Measurements from ENCODE around the gene VTN. TPM values are rescaled to one million over a fixed set of nuclear protein-coding genes. Genes with fewer than 3 reads are reported as not detected.
"Not testable (repeated sequence)": the region's sequence is repeated elsewhere in the genome, so short reads cannot be mapped to it uniquely, and the experiment has no call there.

Gene VTN
- total and polyA plus RNA-seq, 4 experiments from 2014 or later = 0.28 TPM; not detected in 3

GRCh38 chr17:28338769-28339212, 31.3 kb downstream of the VTN start:
- DNase-seq; H3K27me3 ChIP-seq (ENCODE audit: insufficient read depth, low read length); H3K27ac ChIP-seq (ENCODE audit: low read depth, low read length); H3K27me3 Mint-ChIP-seq; H3K9me3 Mint-ChIP-seq; CTCF ChIA-PET (ENCODE audit: partially characterized antibody); H3K4me3 ChIP-seq (ENCODE audit: low read length in 2 of 2); H3K27ac Mint-ChIP-seq; H3K9me3 ChIP-seq (ENCODE audit: control insufficient read depth in 1 of 2, low read length in 2 of 2); POLR2A ChIA-PET (ENCODE audit: partially characterized antibody); intact Hi-C loops (cut with micrococcal nuclease): not testable (repeated sequence)
- peaks cover 27% of the 10 kb centered on the region for H3K4me1 ChIP-seq (ENCODE audit: insufficient read depth, low read length)
- Mint-ChIP-seq H3K4me3 (peak overlapping the region in 1 of 8 donors; percentile 64), H3K4me1 (peaks cover 27 to 48% (median 34%) of the 10 kb centered on the region in 4 donors), H3K36me3 (peaks cover 13 to 38% of the 10 kb centered on the region in 2 donors)
- H3K36me3 ChIP-seq (ENCODE audit: insufficient read depth, low read length) = peaks cover 42% of the 10 kb centered on the region

- peaks cover 39% of the 10 kb centered on the region for H3K36me3 ChIP-seq (ENCODE audit: insufficient read depth, low read length)
- H3K9me3 Mint-ChIP-seq = no peaks in the 10 kb centered on the region
- intact Hi-C loops (cut with micrococcal nuclease) = no loop called here
- ChIA-PET POLR2A (ENCODE audit: partially characterized antibody) (interaction anchor here (1.0 kb wide), 1 partner anchor 9 kb away, joined by 3 read pairs; no protein-coding TSS in a partner anchor), CTCF (ENCODE audit: partially characterized antibody) (interaction anchor here (0.8 to 1.3 kb wide), 2 partner anchors 18 to 78 kb away, joined by 3 to 4 read pairs; partner anchors contain the start of gene POLDIP2)
- no peak overlapping the region for H3K27ac ChIP-seq (ENCODE audit: low read depth, low read length)
- H3K27me3 Mint-ChIP-seq = no peaks in the 10 kb centered on the region
- H3K4me3 ChIP-seq (ENCODE audit: low read length in 2 of 2) = no peak overlapping the region
- H3K36me3 Mint-ChIP-seq = peaks cover 9 to 35% of the 10 kb centered on the region in 2 donors
- peaks cover 30% of the 10 kb centered on the region for H3K4me1 ChIP-seq (ENCODE audit: insufficient read depth, low read length)
- peaks cover 27 to 53% (median 37%) of the 10 kb centered on the region in 4 donors for H3K4me1 Mint-ChIP-seq
- peak overlapping the region in 4 of 8 donors; percentile 29 to 95 (median 61) for H3K4me3 Mint-ChIP-seq
- H3K9me3 ChIP-seq (ENCODE audit: control insufficient read depth in 1 of 2, low read length in 2 of 2) = no peaks in the 10 kb centered on the region
- H3K27ac Mint-ChIP-seq = peak overlapping the region in 3 of 7 donors; percentile 19 to 59 (median 48)
- H3K27me3 ChIP-seq (ENCODE audit: insufficient read depth, low read length) = no peaks in the 10 kb centered on the region
- DNase-seq = no peak
Measured at GRCh38 chr17:28338056-28338768, 31.9 kb downstream of the VTN start.

- Histone ChIP-seq H3K4me1 (ENCODE audit: insufficient read depth, low read length) (peaks cover 30% of the 10 kb centered on the region), H3K36me3 (ENCODE audit: insufficient read depth, low read length) (peaks cover 20% of the 10 kb centered on the region), H3K4me3 (ENCODE audit: low read length in 2 of 2) (peak overlapping the region; percentile 38 to 86), H3K27ac (ENCODE audit: low read depth, low read length) (peak overlapping the region; percentile 93), H3K27me3 (ENCODE audit: insufficient read depth, low read length) (no peaks in the 10 kb centered on the region), H3K9me3 (ENCODE audit: control insufficient read depth in 1 of 2, low read length in 2 of 2) (no peaks in the 10 kb centered on the region)
- peak overlapping the region; percentile 97 to 98 (median 97) for H3K27ac Mint-ChIP-seq
- intact Hi-C loops (cut with micrococcal nuclease) = loop anchor here (1.0 kb wide), 4 partner anchors 17 to 85 kb away; partner anchors contain the start of genes POLDIP2, SARM1 and TMEM97
- CTCF ChIA-PET (ENCODE audit: partially characterized antibody) = interaction anchor here (1.0 to 2.0 kb wide), 10 partner anchors 10 to 529 kb away, joined by 3 to 17 read pairs (median 5); partner anchors contain the start of gene POLDIP2
- no peaks in the 10 kb centered on the region for H3K27me3 Mint-ChIP-seq
- H3K4me1 Mint-ChIP-seq = peaks cover 29 to 66% (median 42%) of the 10 kb centered on the region in 4 donors
- POLR2A ChIA-PET (ENCODE audit: partially characterized antibody) = interaction anchor here (0.6 to 4.7 kb wide), 23 partner anchors 10 to 958 kb away, joined by 3 to 130 read pairs (median 4); partner anchors contain the start of genes LYRM9, NUFIP2, PHF12 and POLDIP2
- DNase-seq = peak in 2 of 5 donors; percentile 19 to 56
- H3K9me3 Mint-ChIP-seq = no peaks in the 10 kb centered on the region
- peak overlapping the region; percentile 95 to 98 (median 97) for H3K4me3 Mint-ChIP-seq
- peaks cover 3 to 29% of the 10 kb centered on the region in 2 donors for H3K36me3 Mint-ChIP-seq
Measured at GRCh38 chr17:28335959-28336871, 33.9 kb downstream of the VTN start.

- no peaks in the 10 kb centered on the region for H3K9me3 Mint-ChIP-seq
- CTCF ChIA-PET (ENCODE audit: partially characterized antibody) = interaction anchor here (0.8 to 2.0 kb wide), 12 partner anchors 9 to 529 kb away, joined by 3 to 17 read pairs (median 4); partner anchors contain the start of genes POLDIP2 and PROCA1
- intact Hi-C loops (cut with micrococcal nuclease) = loop anchor here (1.0 kb wide), 4 partner anchors 16 to 84 kb away; partner anchors contain the start of genes POLDIP2, SARM1 and TMEM97
Measured at GRCh38 chr17:28335201-28335958, 34.7 kb downstream of the VTN start, which contains the start of the genes IFT20 and TNFAIP1. TSS of gene IFT20 (minus strand) at chr17:28335472. CDS start at chr17:28331985, 3,487 bp downstream. TSS of gene TNFAIP1 (plus strand) at chr17:28335761. CDS start at chr17:28339522, 3,761 bp downstream.

GRCh38 chr17:28334666-28335200, 35.4 kb downstream of the VTN start:
- Mint-ChIP-seq H3K4me3 (peak overlapping the region; percentile 95 to 98 (median 97)), H3K4me1 (peaks cover 29 to 66% (median 42%) of the 10 kb centered on the region in 4 donors), H3K36me3 (peaks cover 3 to 25% of the 10 kb centered on the region in 2 donors), H3K27ac (peak overlapping the region; percentile 97 to 98 (median 97)), H3K27me3 (no peaks in the 10 kb centered on the region), H3K9me3 (no peaks in the 10 kb centered on the region)
- intact Hi-C loops (cut with micrococcal nuclease) = loop anchor here (1.0 kb wide), 4 partner anchors 15 to 83 kb away; partner anchors contain the start of genes POLDIP2, SARM1 and TMEM97
- Histone ChIP-seq H3K27me3 (ENCODE audit: insufficient read depth, low read length) (no peaks in the 10 kb centered on the region), H3K27ac (ENCODE audit: low read depth, low read length) (peak overlapping the region; percentile 93), H3K36me3 (ENCODE audit: insufficient read depth, low read length) (peaks cover 9% of the 10 kb centered on the region), H3K9me3 (ENCODE audit: control insufficient read depth in 1 of 2, low read length in 2 of 2) (no peaks in the 10 kb centered on the region), H3K4me3 (ENCODE audit: low read length in 2 of 2) (peak overlapping the region; percentile 86 to 95), H3K4me1 (ENCODE audit: insufficient read depth, low read length) (peaks cover 30% of the 10 kb centered on the region)
- ChIA-PET CTCF (ENCODE audit: partially characterized antibody) (interaction anchor here (0.8 to 2.8 kb wide), 13 partner anchors 9 to 528 kb away, joined by 3 to 17 read pairs (median 4); partner anchors contain the start of genes POLDIP2 and PROCA1), POLR2A (ENCODE audit: partially characterized antibody) (interaction anchor here (0.7 to 4.7 kb wide), 21 partner anchors 11 to 959 kb away, joined by 3 to 130 read pairs (median 5); partner anchors contain the start of genes BLTP2, LYRM9, NUFIP2 and PHF12)
- no peak for DNase-seq

More at GRCh38 chr17:28335201-28335958, 34.7 kb downstream of the VTN start, which contains the start of the genes IFT20 and TNFAIP1:
- POLR2A ChIA-PET (ENCODE audit: partially characterized antibody) = interaction anchor here (0.6 to 4.7 kb wide), 26 partner anchors 11 to 958 kb away, joined by 3 to 130 read pairs (median 4); partner anchors contain the start of genes BLTP2, LYRM9, NUFIP2 and PHF12
- no peaks in the 10 kb centered on the region for H3K27me3 ChIP-seq (ENCODE audit: insufficient read depth, low read length)
- Mint-ChIP-seq H3K27ac (peak within 1 kb of the TSS; percentile 97 to 98 (median 97)), H3K27me3 (no peaks in the 10 kb centered on the region), H3K4me1 (peaks cover 29 to 66% (median 42%) of the 10 kb centered on the region in 4 donors), H3K4me3 (peak within 1 kb of the TSS; percentile 95 to 98 (median 97)), H3K36me3 (peaks cover 3 to 30% of the 10 kb centered on the region in 2 donors)
- H3K9me3 ChIP-seq (ENCODE audit: control insufficient read depth in 1 of 2, low read length in 2 of 2) = no peaks in the 10 kb centered on the region
- H3K4me3 ChIP-seq (ENCODE audit: low read length in 2 of 2) = peak within 1 kb of the TSS; percentile 86 to 95
- DNase-seq = peak; percentile 96 to 100 (median 99)
- H3K27ac ChIP-seq (ENCODE audit: low read depth, low read length) = peak within 1 kb of the TSS; percentile 93
- H3K4me1 ChIP-seq (ENCODE audit: insufficient read depth, low read length) = peaks cover 30% of the 10 kb centered on the region
- H3K36me3 ChIP-seq (ENCODE audit: insufficient read depth, low read length) = peaks cover 12% of the 10 kb centered on the region
